ENCODE measurements around the gene FLVCR2. TPM values are rescaled to one million over a fixed set of nuclear protein-coding genes. Genes with fewer than 3 reads are reported as not detected.
"Not testable (repeated sequence)": the region's sequence is repeated elsewhere in the genome, so short reads cannot be mapped to it uniquely, and the experiment has no call there.

FLVCR2 gene
- polyA plus RNA-seq, 4 donors: 5.3 to 7.5 (median 5.5) TPM

- no peak for DNase-seq (ENCODE audit: low read depth in 4 of 4, low spot score in 3 of 4)
These were observed 81.8 kb downstream of the FLVCR2 start for GRCh38 chr14:75660238-75660629.

- peak; percentile 94 to 98 (median 95) for DNase-seq (ENCODE audit: low read depth in 4 of 4, low spot score in 3 of 4)
These were observed 82.4 kb downstream of the FLVCR2 start, which contains the start of the genes ERG28 and TTLL5 for GRCh38 chr14:75660630-75661498. Gene ERG28, minus strand, starts transcription at chr14:75660876. Its CDS starts 3,374 bp downstream, at chr14:75657502. Gene TTLL5, plus strand, starts transcription at chr14:75661246. Its CDS starts 1,904 bp downstream, at chr14:75663150.

- no peak for DNase-seq (ENCODE audit: low read depth in 4 of 4, low spot score in 3 of 4)
These were observed 83.0 kb downstream of the FLVCR2 start for GRCh38 chr14:75661499-75661814.

GRCh38 chr14:75662966-75663365 is 84.5 kb downstream of the FLVCR2 start:
- DNase-seq (ENCODE audit: low read depth in 4 of 4, low spot score in 3 of 4): no peak

- DNase-seq (ENCODE audit: low read depth in 4 of 4, low spot score in 3 of 4): no peak
These were observed 88.8 kb downstream of the FLVCR2 start for GRCh38 chr14:75667099-75667765.

- no peak for DNase-seq (ENCODE audit: low read depth in 4 of 4, low spot score in 3 of 4)
These were observed 94.3 kb downstream of the FLVCR2 start for GRCh38 chr14:75672605-75673192.

GRCh38 chr14:75673345-75674035 is 95.1 kb downstream of the FLVCR2 start:
- DNase-seq (ENCODE audit: low read depth in 4 of 4, low spot score in 3 of 4): no peak

- no peak for DNase-seq (ENCODE audit: low read depth in 4 of 4, low spot score in 3 of 4)
These were observed 97.0 kb downstream of the FLVCR2 start for GRCh38 chr14:75675265-75675960.

- DNase-seq (ENCODE audit: low read depth in 4 of 4, low spot score in 3 of 4): no peak
These were observed 107.5 kb downstream of the FLVCR2 start for GRCh38 chr14:75685910-75686309.

- no peak for DNase-seq (ENCODE audit: low read depth in 4 of 4, low spot score in 3 of 4)
These were observed 110.6 kb downstream of the FLVCR2 start for GRCh38 chr14:75689012-75689411.

- no peak for DNase-seq (ENCODE audit: low read depth in 4 of 4, low spot score in 3 of 4)
These were observed 111.6 kb downstream of the FLVCR2 start for GRCh38 chr14:75690010-75690409.

GRCh38 chr14:75695025-75695424 is 116.6 kb downstream of the FLVCR2 start:
- DNase-seq (ENCODE audit: low read depth in 4 of 4, low spot score in 3 of 4): not testable (repeated sequence)

- DNase-seq (ENCODE audit: low read depth in 4 of 4, low spot score in 3 of 4): no peak
These were observed 119.0 kb downstream of the FLVCR2 start for GRCh38 chr14:75697386-75697785.

Other genes with a start within 250 kb of the FLVCR2 start
- gene JDP2, start 150.6 kb upstream of the FLVCR2 start, polyA plus RNA-seq (ENCODE audit: insufficient read length in 4 of 4): 10 to 100 TPM; 21.6 to 30.7 (median 23.0) TPM
- under 1 TPM in 3 of 4 donors, not detected in 1; 0.50 to 1.00 (median 0.97) TPM for gene BATF, start 56.2 kb upstream of the FLVCR2 start, polyA plus RNA-seq (ENCODE audit: insufficient read length in 4 of 4)
- gene ERG28, start 82.3 kb downstream of the FLVCR2 start, polyA plus RNA-seq (ENCODE audit: insufficient read length in 4 of 4): 10 to 100 TPM; 38.1 to 41.1 (median 39.2) TPM
- 10 to 100 TPM; 29.1 to 31.3 (median 30.0) TPM for gene TTLL5, start 82.6 kb downstream of the FLVCR2 start, polyA plus RNA-seq (ENCODE audit: insufficient read length in 4 of 4)